ENCODE measurements around the gene TCF15.

The TCF15 gene

GRCh38 chr20:641516-641875 is 31.4 kb upstream of the TCF15 start:
- no peak for FAIRE-seq

- FAIRE-seq: no peak
These were observed 30.8 kb upstream of the TCF15 start for GRCh38 chr20:640674-641515.

GRCh38 chr20:638579-638978 is 28.5 kb upstream of the TCF15 start:
- no peak for FAIRE-seq

GRCh38 chr20:637559-637958 is 27.4 kb upstream of the TCF15 start:
- no peak for FAIRE-seq

GRCh38 chr20:635893-636338 is 25.8 kb upstream of the TCF15 start:
- FAIRE-seq: no peak

- FAIRE-seq: no peak
These were observed 25.2 kb upstream of the TCF15 start for GRCh38 chr20:635028-635892.

GRCh38 chr20:634148-634925 is 24.2 kb upstream of the TCF15 start:
- no peak for FAIRE-seq

- FAIRE-seq: no peak
These were observed 21.0 kb upstream of the TCF15 start for GRCh38 chr20:631101-631500.

- FAIRE-seq: no peak
These were observed 16.5 kb upstream of the TCF15 start for GRCh38 chr20:626579-626978.

GRCh38 chr20:625360-625932 is 15.3 kb upstream of the TCF15 start:
- FAIRE-seq: no peak

GRCh38 chr20:623704-624103 is 13.6 kb upstream of the TCF15 start:
- FAIRE-seq: no peak

- no peak for FAIRE-seq
These were observed 12.9 kb upstream of the TCF15 start for GRCh38 chr20:623021-623420.

- FAIRE-seq: no peak
These were observed 12.1 kb upstream of the TCF15 start for GRCh38 chr20:622161-622560.

GRCh38 chr20:621125-621756 is 11.1 kb upstream of the TCF15 start:
- no peak for FAIRE-seq

GRCh38 chr20:620246-620645 is 10.1 kb upstream of the TCF15 start:
- FAIRE-seq: no peak

GRCh38 chr20:618980-619379 is 8.9 kb upstream of the TCF15 start:
- FAIRE-seq: no peak

- FAIRE-seq: no peak
These were observed 8.0 kb upstream of the TCF15 start for GRCh38 chr20:617934-618690.

- FAIRE-seq: no peak
These were observed 5.4 kb upstream of the TCF15 start for GRCh38 chr20:615514-615913.

- FAIRE-seq: no peak
These were observed 1.7 kb upstream of the TCF15 start for GRCh38 chr20:611843-612185.

GRCh38 chr20:611047-611842 is 1.1 kb upstream of the TCF15 start:
- FAIRE-seq: no peak
